Measurements from ENCODE around the gene C9orf43. TPM values are rescaled to one million over a fixed set of nuclear protein-coding genes. Genes with fewer than 3 reads are reported as not detected.

Gene C9orf43
- total RNA-seq, 6 experiments from 2014 or later, result 0.27 to 0.73 (median 0.38) TPM

DNA sequence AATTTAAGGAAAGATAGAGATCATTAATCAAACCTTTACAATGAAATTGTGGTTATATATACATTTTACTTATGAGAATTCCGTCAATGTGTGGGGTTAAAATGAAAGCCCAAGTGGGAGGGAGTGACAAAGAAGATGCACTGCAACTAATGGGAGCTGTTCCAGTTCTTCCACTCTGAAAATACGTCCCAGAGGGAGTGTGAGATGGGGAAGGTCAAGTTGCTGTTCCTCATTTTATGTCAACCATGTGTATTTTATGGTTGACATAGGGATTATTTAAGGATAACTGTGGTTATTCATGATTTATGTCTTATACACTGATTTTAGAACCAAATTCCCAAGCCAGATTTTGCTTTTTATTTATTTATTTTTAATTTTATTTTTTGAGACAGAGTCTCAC, 38.8 kb downstream of the C9orf43 start:
- no peak overlapping the region for H3K27ac Mint-ChIP-seq
- no peak for DNase-seq
- H3K4me3 Mint-ChIP-seq, result no peak overlapping the region
- peaks cover 9% of the 10 kb centered on the region for H3K4me1 Mint-ChIP-seq (ENCODE audit: low read depth)
- no peak for TF ChIP-seq CTCF (IDR thresholded peaks at IDR 0.05)
- H3K27me3 Mint-ChIP-seq (ENCODE audit: insufficient read depth), result no peaks in the 10 kb centered on the region; the same call in none of the 2 replicates
- H3K36me3 Mint-ChIP-seq (ENCODE audit: low read depth), result no peaks in the 10 kb centered on the region
- H3K9me3 Mint-ChIP-seq, result no peaks in the 10 kb centered on the region

- TF ChIP-seq CTCF (IDR thresholded peaks at IDR 0.05), result no peak
- no peak overlapping the region for H3K27ac Mint-ChIP-seq
- no peaks in the 10 kb centered on the region for H3K36me3 Mint-ChIP-seq (ENCODE audit: low read depth)
- H3K27me3 Mint-ChIP-seq (ENCODE audit: insufficient read depth), result no peaks in the 10 kb centered on the region
- no peaks in the 10 kb centered on the region for H3K9me3 Mint-ChIP-seq
- no peak for DNase-seq
- H3K4me1 Mint-ChIP-seq (ENCODE audit: low read depth), result peaks cover 37% of the 10 kb centered on the region
- H3K4me3 Mint-ChIP-seq, result no peak overlapping the region
Measured at GRCh38 chr9:113452113-113452605, 41.6 kb downstream of the C9orf43 start.

- peak overlapping the region; percentile 33 for H3K4me3 Mint-ChIP-seq
- no peaks in the 10 kb centered on the region for H3K36me3 Mint-ChIP-seq (ENCODE audit: low read depth)
- TF ChIP-seq CTCF (IDR thresholded peaks at IDR 0.05), result no peak
- H3K4me1 Mint-ChIP-seq (ENCODE audit: low read depth), result peaks cover 42% of the 10 kb centered on the region
- H3K9me3 Mint-ChIP-seq, result no peaks in the 10 kb centered on the region
- DNase-seq, result peak; percentile 70
- H3K27me3 Mint-ChIP-seq (ENCODE audit: insufficient read depth), result no peaks in the 10 kb centered on the region; the same call in none of the 2 replicates
- peak overlapping the region; percentile 100 for H3K27ac Mint-ChIP-seq
Measured at GRCh38 chr9:113454914-113455761, 44.6 kb downstream of the C9orf43 start.

DNA sequence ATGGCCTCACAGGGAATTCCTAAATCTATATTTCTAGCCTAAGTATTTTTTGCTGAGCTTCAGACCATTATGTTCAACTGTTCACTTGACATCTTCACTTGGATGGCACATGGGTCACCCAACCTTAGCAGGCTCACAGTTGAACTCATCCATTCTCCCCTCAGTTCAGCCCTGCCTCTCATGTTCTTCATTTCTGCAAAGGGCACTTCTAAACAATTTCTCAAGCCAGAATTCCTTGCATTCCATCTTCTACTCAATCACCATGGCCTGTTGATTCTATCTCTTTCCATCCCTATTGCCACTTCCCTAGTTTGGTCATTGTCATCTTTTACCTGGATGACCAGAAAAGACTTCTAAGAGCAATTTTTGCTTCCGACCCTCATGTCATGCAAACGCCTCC, 45.7 kb downstream of the C9orf43 start:
- H3K4me3 Mint-ChIP-seq, result peak overlapping the region; percentile 42
- no peaks in the 10 kb centered on the region for H3K36me3 Mint-ChIP-seq (ENCODE audit: low read depth)
- no peaks in the 10 kb centered on the region for H3K9me3 Mint-ChIP-seq
- H3K27ac Mint-ChIP-seq, result peak overlapping the region; percentile 100
- peaks cover 42% of the 10 kb centered on the region for H3K4me1 Mint-ChIP-seq (ENCODE audit: low read depth)
- DNase-seq, result peak; percentile 36
- TF ChIP-seq CTCF (IDR thresholded peaks at IDR 0.05), result no peak
- no peaks in the 10 kb centered on the region; the same call in none of the 2 replicates for H3K27me3 Mint-ChIP-seq (ENCODE audit: insufficient read depth)

GRCh38 chr9:113461285-113461684, 50.7 kb downstream of the C9orf43 start:
- TF ChIP-seq CTCF (IDR thresholded peaks at IDR 0.05), result no peak
- no peak for DNase-seq
- H3K36me3 Mint-ChIP-seq (ENCODE audit: low read depth), result no peaks in the 10 kb centered on the region
- H3K4me1 Mint-ChIP-seq (ENCODE audit: low read depth), result peaks cover 20% of the 10 kb centered on the region
- no peak overlapping the region for H3K27ac Mint-ChIP-seq
- no peak overlapping the region for H3K4me3 Mint-ChIP-seq
- peaks cover 8% of the 10 kb centered on the region for H3K27me3 Mint-ChIP-seq (ENCODE audit: insufficient read depth)
- H3K9me3 Mint-ChIP-seq, result no peaks in the 10 kb centered on the region
